ENCODE results near the gene CREG2. TPM values are rescaled to one million over a fixed set of nuclear protein-coding genes. Genes with fewer than 3 reads are reported as not detected.
A peak's percentile ranks its signal among the peaks of the same experiment; 100 is the strongest.

Gene CREG2
- total RNA-seq, 4 donors from 2014 or later: not detected

DNA sequence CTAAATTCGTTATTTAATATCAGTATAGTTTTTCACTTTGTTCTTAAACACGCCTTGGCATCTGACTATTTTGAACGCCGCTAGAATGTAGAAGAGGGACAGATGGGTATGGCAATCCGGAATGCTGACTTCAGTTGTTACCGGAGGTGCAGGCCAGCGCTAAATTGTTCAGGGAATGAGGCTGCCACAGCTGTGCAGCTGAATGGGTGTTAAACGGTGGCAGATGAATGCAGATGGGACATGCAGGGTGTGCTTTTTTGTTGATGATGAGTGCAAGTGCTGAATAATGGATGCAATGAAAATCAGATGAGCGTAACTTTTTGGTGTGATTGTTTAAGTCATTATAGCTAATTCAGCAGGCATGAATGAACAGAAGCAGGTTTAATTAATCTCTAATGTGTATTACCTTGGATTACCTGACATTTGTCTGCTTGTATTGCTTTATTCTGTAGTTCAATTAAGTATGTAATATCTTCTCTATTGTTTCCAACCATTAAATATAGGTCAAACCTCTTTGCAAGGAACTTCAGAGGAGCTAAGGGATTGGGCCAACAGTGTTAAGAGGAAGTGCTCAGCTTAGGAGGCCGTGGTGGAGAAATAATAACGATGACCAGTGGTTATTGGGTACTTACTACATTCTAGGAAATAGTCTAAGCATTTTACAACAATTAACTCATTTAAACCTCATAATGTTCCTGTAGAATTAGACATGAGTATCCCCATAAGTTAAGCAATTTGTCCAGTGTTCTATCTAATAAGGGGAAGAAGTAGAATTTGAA lies 11.9 kb upstream of the CREG2 start:
- intact Hi-C loops (cut with DNase I; ENCODE audit: low total_unique reads): no loop called here
- 79 to 80% methylated on average over 11 of the region's 11 CpGs for WGBS, 2 donors
- no peak overlapping the region for H3K4me3 ChIP-seq (ENCODE audit: low read depth, poor library complexity, severe bottlenecking)

DNA sequence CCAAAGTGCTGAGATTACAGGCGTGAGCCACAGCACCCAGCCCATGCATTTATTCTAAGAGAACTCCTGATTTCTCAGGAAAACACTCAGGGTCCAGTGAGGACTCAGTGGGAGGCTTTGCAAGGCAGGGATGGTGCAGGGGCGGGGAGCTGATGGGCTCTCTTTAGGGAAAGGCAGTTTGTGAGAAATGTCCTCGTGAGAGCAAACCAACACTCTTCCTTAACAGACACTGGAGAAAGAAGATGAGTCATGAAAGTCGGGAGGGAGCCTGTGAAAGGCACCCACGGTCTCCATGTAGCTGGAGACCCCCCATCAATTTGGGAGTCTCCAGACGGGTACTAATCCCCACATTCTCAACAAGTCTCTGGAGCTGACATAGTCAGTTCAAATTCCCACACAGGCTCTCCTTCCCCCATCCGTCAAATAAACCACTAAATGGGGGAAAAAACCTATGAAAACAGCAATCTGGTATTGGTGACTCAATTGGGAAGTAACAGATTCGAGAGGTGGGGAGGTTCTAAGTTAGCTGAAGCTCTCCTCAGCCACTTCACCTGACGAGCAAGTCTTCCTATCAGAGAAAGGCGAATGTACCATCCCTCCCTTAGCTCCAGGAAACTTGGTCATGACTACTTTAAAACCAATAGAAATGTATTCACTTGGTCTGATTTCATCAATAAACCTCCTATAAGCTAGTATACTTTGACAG lies 11.0 kb upstream of the CREG2 start:
- TF ChIP-seq, protein P1, sequence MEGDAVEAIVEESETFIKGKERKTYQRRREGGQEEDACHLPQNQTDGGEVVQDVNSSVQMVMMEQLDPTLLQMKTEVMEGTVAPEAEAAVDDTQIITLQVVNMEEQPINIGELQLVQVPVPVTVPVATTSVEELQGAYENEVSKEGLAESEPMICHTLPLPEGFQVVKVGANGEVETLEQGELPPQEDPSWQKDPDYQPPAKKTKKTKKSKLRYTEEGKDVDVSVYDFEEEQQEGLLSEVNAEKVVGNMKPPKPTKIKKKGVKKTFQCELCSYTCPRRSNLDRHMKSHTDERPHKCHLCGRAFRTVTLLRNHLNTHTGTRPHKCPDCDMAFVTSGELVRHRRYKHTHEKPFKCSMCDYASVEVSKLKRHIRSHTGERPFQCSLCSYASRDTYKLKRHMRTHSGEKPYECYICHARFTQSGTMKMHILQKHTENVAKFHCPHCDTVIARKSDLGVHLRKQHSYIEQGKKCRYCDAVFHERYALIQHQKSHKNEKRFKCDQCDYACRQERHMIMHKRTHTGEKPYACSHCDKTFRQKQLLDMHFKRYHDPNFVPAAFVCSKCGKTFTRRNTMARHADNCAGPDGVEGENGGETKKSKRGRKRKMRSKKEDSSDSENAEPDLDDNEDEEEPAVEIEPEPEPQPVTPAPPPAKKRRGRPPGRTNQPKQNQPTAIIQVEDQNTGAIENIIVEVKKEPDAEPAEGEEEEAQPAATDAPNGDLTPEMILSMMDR (IDR thresholded peaks at IDR 0.05): no peak
- TF ChIP-seq POLR2A (IDR thresholded peaks at IDR 0.05): no peak
- DNase-seq (ENCODE audit: low spot score in 2 of 2): peak in 1 of 2 donors; percentile 57
- WGBS, 2 donors: 83 to 84% methylated on average over 10 of the region's 10 CpGs
- no peak overlapping the region for H3K4me3 ChIP-seq (ENCODE audit: low read depth, poor library complexity, severe bottlenecking)
- intact Hi-C loops (cut with DNase I; ENCODE audit: low total_unique reads): no loop called here

More for the DNA sequence above, 11.9 kb upstream of the CREG2 start:
- peak in 1 of 2 donors; percentile 40 for DNase-seq (ENCODE audit: low spot score in 2 of 2)
- TF ChIP-seq POLR2A (IDR thresholded peaks at IDR 0.05): no peak
- TF ChIP-seq, protein P1 (IDR thresholded peaks at IDR 0.05): no peak

DNA sequence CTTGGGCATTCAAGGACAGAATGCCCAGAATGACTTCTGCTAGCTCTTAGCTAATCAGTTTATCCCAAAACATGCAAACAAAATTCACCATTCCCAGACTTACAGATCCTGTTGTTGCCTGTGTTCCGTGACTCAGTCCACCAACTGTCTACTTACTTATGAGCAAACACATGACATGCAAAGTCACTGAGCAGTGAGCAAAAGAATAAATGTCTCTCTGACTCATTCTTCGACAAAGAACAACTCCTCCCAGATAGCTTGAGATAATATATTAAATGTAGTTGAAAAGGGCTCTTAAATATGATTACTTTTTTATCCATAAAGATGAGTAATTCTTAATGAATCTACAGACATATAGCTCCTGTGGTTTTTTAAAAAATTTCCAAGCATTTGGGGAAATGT lies 9.0 kb upstream of the CREG2 start:
- 42 to 46% methylated on average over 2 of the region's 2 CpGs for WGBS, 2 donors
- TF ChIP-seq POLR2A (IDR thresholded peaks at IDR 0.05): no peak
- TF ChIP-seq, protein P1 (IDR thresholded peaks at IDR 0.05): no peak
- no peak for DNase-seq (ENCODE audit: low spot score in 2 of 2)
- intact Hi-C loops (cut with DNase I; ENCODE audit: low total_unique reads): no loop called here
- no peak overlapping the region for H3K4me3 ChIP-seq (ENCODE audit: low read depth, poor library complexity, severe bottlenecking)

DNA sequence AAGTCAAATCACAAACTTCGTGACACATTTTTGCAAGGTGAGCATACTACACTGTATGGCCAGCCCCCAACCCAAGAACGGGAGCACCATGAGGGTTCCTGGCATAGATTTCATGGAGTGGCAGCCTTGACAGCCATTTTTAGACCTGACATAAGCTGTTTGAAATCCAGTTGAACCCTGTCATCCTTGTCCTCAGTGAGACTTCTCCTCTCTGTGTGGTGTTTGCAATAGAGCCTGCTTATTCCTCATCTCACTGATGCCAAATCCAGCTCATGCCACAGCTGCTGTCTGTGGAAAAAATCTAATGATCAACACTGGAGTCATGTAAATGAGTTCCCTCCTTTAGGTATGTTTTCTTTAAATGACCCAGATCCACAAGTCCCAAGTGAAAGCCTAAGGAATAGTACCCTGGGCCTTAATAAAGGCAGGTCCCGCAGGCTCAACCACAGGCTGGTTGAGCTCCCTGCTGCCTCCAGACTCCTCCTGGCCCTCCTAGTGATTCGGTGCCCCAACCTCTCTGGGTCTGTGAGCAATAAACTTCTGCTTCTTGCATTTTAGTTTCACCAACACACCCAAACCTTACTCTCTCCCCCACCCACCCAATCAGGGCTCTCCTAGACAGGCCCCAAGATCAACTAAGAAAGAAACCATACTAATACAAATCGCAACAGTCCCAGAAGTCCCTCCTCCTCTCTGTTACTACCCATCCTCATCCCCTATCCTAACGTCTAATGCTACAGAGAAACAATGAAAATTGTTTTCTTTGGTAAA lies 8.4 kb upstream of the CREG2 start:
- no peak overlapping the region for H3K4me3 ChIP-seq (ENCODE audit: low read depth, poor library complexity, severe bottlenecking)
- WGBS, 2 donors: 86 to 88% methylated on average over 6 of the region's 6 CpGs
- intact Hi-C loops (cut with DNase I; ENCODE audit: low total_unique reads): no loop called here
- peak in 1 of 2 donors; percentile 36 for DNase-seq (ENCODE audit: low spot score in 2 of 2)
- TF ChIP-seq, protein P1 (IDR thresholded peaks at IDR 0.05): no peak
- no peak for TF ChIP-seq POLR2A (IDR thresholded peaks at IDR 0.05)

DNA sequence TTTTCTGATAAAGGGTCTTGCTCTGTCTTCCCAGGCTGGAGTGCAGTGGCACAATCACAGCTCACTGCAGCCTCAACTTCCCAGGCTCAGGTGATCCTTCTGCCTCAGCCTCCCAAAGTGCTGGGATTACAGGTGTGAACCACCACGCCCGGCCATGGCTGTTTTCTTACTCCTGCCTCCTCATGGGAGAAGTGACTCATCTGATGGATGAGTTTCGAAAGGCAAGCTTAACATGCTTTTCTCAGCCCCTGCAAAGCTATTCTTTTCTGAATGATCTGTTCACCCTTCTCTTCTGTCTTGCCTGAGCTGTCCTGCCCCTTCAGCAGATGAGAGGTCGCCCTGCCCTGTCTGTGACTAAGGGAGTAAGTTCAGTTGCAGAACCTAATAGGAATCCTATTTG lies 929 bp upstream of the CREG2 start:
- peak in 1 of 2 donors; percentile 72 for DNase-seq (ENCODE audit: low spot score in 2 of 2)
- intact Hi-C loops (cut with DNase I; ENCODE audit: low total_unique reads): no loop called here
- TF ChIP-seq, protein P1 (IDR thresholded peaks at IDR 0.05): no peak
- no peak for TF ChIP-seq POLR2A (IDR thresholded peaks at IDR 0.05)
- WGBS, 2 donors: 32 to 38% methylated on average over 4 of the region's 4 CpGs
- no peak overlapping the region for H3K4me3 ChIP-seq (ENCODE audit: low read depth, poor library complexity, severe bottlenecking)

Data from lower leg skin (tissue), 4 donors.